Suprapubic skin (tissue), 4 donors: ENCODE measurements around the gene CXCR6.

Source experiments
- EP300 ChIP-seq: sonication (generic); formaldehyde crosslinking; IDR thresholded peaks from one replicate; pipeline ENCODE4 v1.6.1; 2017; ENCODE audit warnings: antibody characterized with exemption
- POLR2A ChIP-seq, 2 donors: fragments of 450-650 bp; IDR thresholded peaks; one replicate each; pipeline ENCODE4 v1.6.1; 2017; ENCODE audit warnings: antibody characterized with exemption in 2 of 2, mild to moderate bottlenecking in 2 of 2, moderate library complexity in 2 of 2
- POLR2AphosphoS5 ChIP-seq, 3 donors: sonication (generic); formaldehyde crosslinking; IDR thresholded peaks; one replicate each; pipeline ENCODE4 v1.6.1; 2017; ENCODE audit warnings: antibody characterized with exemption in 3 of 3
- TF ChIP-seq, protein P1 (sequence below), 2 donors: fragments of 200-600 bp in 1 of 2; fragments of 450-650 bp in 1 of 2; sonication (generic) in 1 of 2; IDR thresholded peaks; one replicate each; pipeline ENCODE4 v1.5.1; 2016 to 2019; ENCODE audit warnings: antibody characterized with exemption in 2 of 2, mild to moderate bottlenecking in 1 of 2, moderate library complexity in 1 of 2

DNA sequence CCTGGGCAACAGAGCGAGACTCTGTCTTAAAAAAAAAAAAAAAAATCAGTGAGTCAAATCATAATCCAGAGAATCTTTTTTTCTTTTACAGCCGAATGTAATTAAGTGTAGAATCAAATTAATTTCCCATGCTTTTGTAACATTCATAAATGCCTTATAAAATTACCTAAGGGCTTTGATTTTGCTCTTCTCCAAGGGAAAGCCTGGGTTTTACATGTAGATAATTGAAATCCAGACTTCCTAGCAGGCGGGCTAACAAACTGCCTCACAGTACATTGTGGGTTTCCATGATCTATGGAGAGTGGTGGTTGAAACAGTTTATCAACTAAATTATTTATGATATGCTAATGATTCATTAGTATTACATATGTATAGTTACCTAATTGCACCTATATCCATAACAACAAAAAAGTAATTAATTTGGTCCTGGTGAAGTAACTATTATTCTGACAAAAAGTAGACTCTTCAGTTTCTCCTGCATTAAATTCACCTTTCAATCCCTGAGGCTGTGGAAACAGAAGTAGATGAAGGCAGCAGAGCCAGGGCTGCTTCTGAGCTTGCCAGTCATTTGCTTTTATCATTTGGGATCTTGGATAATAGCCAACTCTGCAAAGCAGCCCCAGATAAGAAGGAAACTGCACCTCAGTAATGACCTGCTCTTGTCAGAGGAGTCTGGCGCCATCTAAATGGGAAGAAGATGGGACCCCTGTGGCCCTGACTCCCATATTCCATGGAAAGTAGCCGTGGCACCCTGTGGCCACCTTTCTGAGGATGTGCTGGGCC, 47.4 kb upstream of the CXCR6 start:
- TF ChIP-seq POLR2A (IDR thresholded peaks at IDR 0.05) (no peak), POLR2AphosphoS5 (IDR thresholded peaks at IDR 0.05) (no peak), EP300 (no peak)
- TF ChIP-seq, protein P1, sequence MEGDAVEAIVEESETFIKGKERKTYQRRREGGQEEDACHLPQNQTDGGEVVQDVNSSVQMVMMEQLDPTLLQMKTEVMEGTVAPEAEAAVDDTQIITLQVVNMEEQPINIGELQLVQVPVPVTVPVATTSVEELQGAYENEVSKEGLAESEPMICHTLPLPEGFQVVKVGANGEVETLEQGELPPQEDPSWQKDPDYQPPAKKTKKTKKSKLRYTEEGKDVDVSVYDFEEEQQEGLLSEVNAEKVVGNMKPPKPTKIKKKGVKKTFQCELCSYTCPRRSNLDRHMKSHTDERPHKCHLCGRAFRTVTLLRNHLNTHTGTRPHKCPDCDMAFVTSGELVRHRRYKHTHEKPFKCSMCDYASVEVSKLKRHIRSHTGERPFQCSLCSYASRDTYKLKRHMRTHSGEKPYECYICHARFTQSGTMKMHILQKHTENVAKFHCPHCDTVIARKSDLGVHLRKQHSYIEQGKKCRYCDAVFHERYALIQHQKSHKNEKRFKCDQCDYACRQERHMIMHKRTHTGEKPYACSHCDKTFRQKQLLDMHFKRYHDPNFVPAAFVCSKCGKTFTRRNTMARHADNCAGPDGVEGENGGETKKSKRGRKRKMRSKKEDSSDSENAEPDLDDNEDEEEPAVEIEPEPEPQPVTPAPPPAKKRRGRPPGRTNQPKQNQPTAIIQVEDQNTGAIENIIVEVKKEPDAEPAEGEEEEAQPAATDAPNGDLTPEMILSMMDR (IDR thresholded peaks at IDR 0.05): no peak
